Measurements from ENCODE around the gene SMNDC1.
"Not testable (repeated sequence)": the region's sequence is repeated elsewhere in the genome, so short reads cannot be mapped to it uniquely, and the experiment has no call there.

- not testable (repeated sequence) for TF ChIP-seq CTCF (conservative IDR thresholded peaks at IDR 0.05; ENCODE audit: low read depth, low read length); CEBPB (IDR thresholded peaks at IDR 0.05; ENCODE audit: low read depth, low read length); POLR2A (IDR thresholded peaks at IDR 0.05; ENCODE audit: low read depth, low read length); MXI1 (IDR thresholded peaks at IDR 0.05; ENCODE audit: borderline replicate concordance, low read depth, low read length); BHLHE40 (IDR thresholded peaks at IDR 0.05; ENCODE audit: low read depth, low read length); SMC3 (IDR thresholded peaks at IDR 0.05; ENCODE audit: low read depth, low read length); RFX5 (IDR thresholded peaks at IDR 0.05; ENCODE audit: low read depth, low read length); USF2 (IDR thresholded peaks at IDR 0.05; ENCODE audit: low read depth, low read length); MAFK (IDR thresholded peaks at IDR 0.05; ENCODE audit: low read depth, low read length); RCOR1 (IDR thresholded peaks at IDR 0.05; ENCODE audit: insufficient replicate concordance, low read length); FOS (IDR thresholded peaks at IDR 0.05; ENCODE audit: low read depth, low read length); RAD21 (IDR thresholded peaks at IDR 0.05; ENCODE audit: low read length); CHD1 (IDR thresholded peaks at IDR 0.05; ENCODE audit: low read depth, low read length); NFE2L2 (IDR thresholded peaks at IDR 0.05; ENCODE audit: low read depth, low read length)
Measured at GRCh38 chr10:110249489-110249888, 55.2 kb downstream of the SMNDC1 start.
